ENCODE results near the gene ATP5F1D. TPM values are rescaled to one million over a fixed set of nuclear protein-coding genes. Genes with fewer than 3 reads are reported as not detected.
A peak's percentile ranks its signal among the peaks of the same experiment; 100 is the strongest.

ATP5F1D gene
- total RNA-seq, 1 experiment from 2014 or later = 157 TPM

GRCh38 chr19:1278074-1278473, 36.5 kb downstream of the ATP5F1D start:
- H3K9me2 ChIP-seq (ENCODE audit: insufficient read depth) = no peaks in the 10 kb centered on the region
- peaks cover 11% of the 10 kb centered on the region; the same call in 1 of the 2 replicates for H3K4me1 ChIP-seq (replicated peaks; ENCODE audit: insufficient read depth)
- ChIA-PET CTCF (interaction anchor here (0.5 kb wide), 1 partner anchor 142 kb away, joined by 3 read pairs; no protein-coding TSS in a partner anchor), POLR2A (ENCODE audit: unreplicated experiment) (no interaction called here)
- no TSS peak for BruUV-seq (replicated peaks)
- H3K36me3 ChIP-seq (ENCODE audit: low read depth) = 0 out of 2 replicates have a peak, but pooled peaks cover 5% of the 10 kb centered on the region
- H3K4me3 ChIP-seq = no peak overlapping the region
- no peak overlapping the region for H2AFZ ChIP-seq
- no peaks in the 10 kb centered on the region for H3K9me3 ChIP-seq (ENCODE audit: insufficient read depth, low read depth)
- intact Hi-C loops (cut with micrococcal nuclease; ENCODE audit: unreplicated experiment) = loop anchor here (2.0 to 5.0 kb wide), 2 partner anchors 95 to 394 kb away; no protein-coding TSS in a partner anchor
- H4K20me1 ChIP-seq (ENCODE audit: insufficient read depth) = peaks cover 13% of the 10 kb centered on the region
- peaks cover 30% of the 10 kb centered on the region for H3K79me2 ChIP-seq (ENCODE audit: low read depth)
- no peak for DNase-seq
- H3K27ac ChIP-seq = no peak overlapping the region
- H3F3A ChIP-seq (ENCODE audit: insufficient read depth, low read depth) = peaks cover 27% of the 10 kb centered on the region
- no peak overlapping the region for H3K4me2 ChIP-seq
- TF ChIP-seq CTCF (conservative IDR thresholded peaks at IDR 0.05) (no peak), EZH2 (IDR thresholded peaks at IDR 0.05; ENCODE audit: low read depth) (no peak)
- no peaks in the 10 kb centered on the region for H3K27me3 ChIP-seq (ENCODE audit: insufficient read depth, low read depth)

GRCh38 chr19:1278713-1279660, 37.4 kb downstream of the ATP5F1D start:
- Histone ChIP-seq H4K20me1 (ENCODE audit: insufficient read depth) (peaks cover 6% of the 10 kb centered on the region), H3K79me2 (ENCODE audit: low read depth) (peaks cover 21% of the 10 kb centered on the region), H3K9me3 (ENCODE audit: insufficient read depth, low read depth) (no peaks in the 10 kb centered on the region), H3K27ac (no peak overlapping the region), H3F3A (ENCODE audit: insufficient read depth, low read depth) (peaks cover 19% of the 10 kb centered on the region), H2AFZ (no peak overlapping the region), H3K4me1 (replicated peaks; ENCODE audit: insufficient read depth) (0 out of 2 replicates have a peak, but pooled peaks cover 1% of the 10 kb centered on the region), H3K4me3 (no peak overlapping the region), H3K36me3 (ENCODE audit: low read depth) (no peaks in the 10 kb centered on the region), H3K4me2 (no peak overlapping the region), H3K27me3 (ENCODE audit: insufficient read depth, low read depth) (no peaks in the 10 kb centered on the region), H3K9me2 (ENCODE audit: insufficient read depth) (no peaks in the 10 kb centered on the region)
- intact Hi-C loops (cut with micrococcal nuclease; ENCODE audit: unreplicated experiment) = loop anchor here (2.0 to 5.0 kb wide), 2 partner anchors 94 to 393 kb away; no protein-coding TSS in a partner anchor
- TF ChIP-seq EZH2 (IDR thresholded peaks at IDR 0.05; ENCODE audit: low read depth) (no peak), CTCF (conservative IDR thresholded peaks at IDR 0.05) (no peak)
- CTCF ChIA-PET = interaction anchor here (0.5 to 0.7 kb wide), 3 partner anchors 142 to 396 kb away, joined by 3 read pairs; no protein-coding TSS in a partner anchor
- POLR2A ChIA-PET (ENCODE audit: unreplicated experiment) = interaction anchor here (0.5 kb wide), 1 partner anchor 535 kb away, joined by 8 read pairs; no protein-coding TSS in a partner anchor
- BruUV-seq (replicated peaks) = no TSS peak
- DNase-seq = no peak

GRCh38 chr19:1279782-1280341, 38.3 kb downstream of the ATP5F1D start:
- no TSS peak for BruUV-seq (replicated peaks)
- no peak overlapping the region for H3K27ac ChIP-seq
- no peaks in the 10 kb centered on the region for H3K27me3 ChIP-seq (ENCODE audit: insufficient read depth, low read depth)
- H3F3A ChIP-seq (ENCODE audit: insufficient read depth, low read depth) = peaks cover 14% of the 10 kb centered on the region; the same call in 1 of the 2 replicates
- intact Hi-C loops (cut with micrococcal nuclease; ENCODE audit: unreplicated experiment) = loop anchor here (2.0 to 5.0 kb wide), 2 partner anchors 93 to 392 kb away; no protein-coding TSS in a partner anchor
- H3K36me3 ChIP-seq (ENCODE audit: low read depth) = no peaks in the 10 kb centered on the region
- DNase-seq = peak; percentile 48 to 77
- TF ChIP-seq CTCF (conservative IDR thresholded peaks at IDR 0.05) = peak; percentile 83
- no peak for TF ChIP-seq EZH2 (IDR thresholded peaks at IDR 0.05; ENCODE audit: low read depth)
- no peaks in the 10 kb centered on the region for H3K4me1 ChIP-seq (replicated peaks; ENCODE audit: insufficient read depth)
- POLR2A ChIA-PET (ENCODE audit: unreplicated experiment) = interaction anchor here (0.5 to 0.7 kb wide), 3 partner anchors 11 to 534 kb away, joined by 3 to 8 read pairs (median 3); partner anchors contain the start of gene CIRBP
- H4K20me1 ChIP-seq (ENCODE audit: insufficient read depth) = peaks cover 5% of the 10 kb centered on the region
- CTCF ChIA-PET = interaction anchor here (0.6 kb wide), 1 partner anchor 397 kb away, joined by 3 read pairs; no protein-coding TSS in a partner anchor
- H3K9me2 ChIP-seq (ENCODE audit: insufficient read depth) = no peaks in the 10 kb centered on the region
- no peak overlapping the region for H3K4me3 ChIP-seq
- H3K79me2 ChIP-seq (ENCODE audit: low read depth) = peaks cover 13% of the 10 kb centered on the region
- H2AFZ ChIP-seq = no peak overlapping the region
- no peak overlapping the region for H3K4me2 ChIP-seq
- H3K9me3 ChIP-seq (ENCODE audit: insufficient read depth, low read depth) = no peaks in the 10 kb centered on the region
